Caco-2 (cell line): ENCODE results near the gene CST4. TPM values are rescaled to one million over a fixed set of nuclear protein-coding genes. Genes with fewer than 3 reads are reported as not detected.

Source experiments
- BruUV-seq: library from RNA; stranded (reverse); fragments of 400-500 nt; replicated peaks from 2 replicates; lab custom pipeline; 2021; lab: Mats Ljungman, UMichigan
- CTCF ChIA-PET: fragments of 300-600 bp; sonication (Branson Sonifier 250); formaldehyde crosslinking; loops from one replicate; lab custom pipeline; 2022; ENCODE audit warnings: antibody characterized with exemption; lab: Charles Lee
- POLR2A ChIA-PET: fragments of 300-600 bp; sonication (Branson Sonifier 250); formaldehyde crosslinking; loops from one replicate; lab custom pipeline; 2022; ENCODE audit warnings: antibody characterized with exemption; lab: Charles Lee
- DNase-seq, 2 experiments: peaks; one replicate each; pipeline versions ENCODE4 v3.0.0 to v3.0.0-alpha.2; 2020 to 2022
- H3K27me3 ChIP-seq: replicated peaks from 2 replicates; pipeline ENCODE4 v1.6.0; 2011; ENCODE audit warnings: low read length; ENCODE audit not compliant: control insufficient read depth, insufficient read depth
- H3K36me3 ChIP-seq: 2 replicates; pipeline ENCODE4 v1.5.1; 2011; ENCODE audit warnings: low read length; ENCODE audit not compliant: control insufficient read depth, insufficient read depth
- H3K4me1 ChIP-seq: fragments of 250-450 bp; sonication (Bioruptor Pico); 2 replicates; pipeline ENCODE4 v1.5.1; 2020; ENCODE audit warnings: mild to moderate bottlenecking
- H3K4me3 ChIP-seq: 2 replicates; pipeline ENCODE4 v1.5.1; 2011; ENCODE audit warnings: low read depth, mild to moderate bottlenecking, control low read depth, low read length
- H3K9me3 ChIP-seq: fragments of 250-450 bp; sonication (Bioruptor Pico); 2 replicates; pipeline ENCODE4 v1.5.1; 2020; ENCODE audit warnings: mild to moderate bottlenecking, moderate library complexity
- H3K27ac Mint-ChIP-seq: one replicate; pipeline ENCODE4 v1.8.0; 2022; ENCODE audit warnings: mixed read lengths; ENCODE audit not compliant: unreplicated experiment
- H3K27me3 Mint-ChIP-seq: one replicate; pipeline ENCODE4 v1.8.0; 2022; ENCODE audit warnings: mixed read lengths; ENCODE audit not compliant: insufficient read depth, unreplicated experiment
- H3K36me3 Mint-ChIP-seq: one replicate; pipeline ENCODE4 v1.8.0; 2022; ENCODE audit warnings: mild to moderate bottlenecking, mixed read lengths; ENCODE audit not compliant: insufficient read depth, unreplicated experiment
- H3K4me1 Mint-ChIP-seq: one replicate; pipeline ENCODE4 v1.8.0; 2022; ENCODE audit warnings: low read depth, mixed read lengths; ENCODE audit not compliant: unreplicated experiment
- H3K4me3 Mint-ChIP-seq: one replicate; pipeline ENCODE4 v1.8.0; 2022; ENCODE audit warnings: mild to moderate bottlenecking, moderate library complexity, mixed read lengths; ENCODE audit not compliant: unreplicated experiment
- H3K9me3 Mint-ChIP-seq: one replicate; pipeline ENCODE4 v1.8.0; 2022; ENCODE audit warnings: mixed read lengths; ENCODE audit not compliant: unreplicated experiment
- CTCF ChIP-seq, 2 experiments: fragments of 200-600 bp in 1 of 2; IDR thresholded peaks; 1 replicate in 1 of 2; 2 replicates in 1 of 2; pipeline versions ENCODE4 v1.5.1 to v1.8.0; 2011 to 2022; ENCODE audit warnings: antibody characterized with exemption in 1 of 2, control low read depth in 1 of 2, inconsistent platforms in 1 of 2, low read depth in 1 of 2, low read length in 1 of 2, mild to moderate bottlenecking in 1 of 2, moderate library complexity in 1 of 2; ENCODE audit not compliant: insufficient read depth in 1 of 2, severe bottlenecking in 1 of 2, unreplicated experiment in 1 of 2
- intact Hi-C: fragments of 100-400 bp; cut with micrococcal nuclease; formaldehyde crosslinking; loops from one replicate; pipeline ENCODE4 v1.10.0; 2022; ENCODE audit not compliant: unreplicated experiment
- total RNA-seq: library from RNA; stranded (reverse); gene quantifications from 2 replicates; pipeline ENCODE4 v1.2.3, GENCODE V29; 2022

The CST4 gene
- total RNA-seq, 1 experiment from 2014 or later, result 4.2 TPM

GRCh38 chr20:23658989-23659609, 29.7 kb downstream of the CST4 start:
- DNase-seq, result peak; percentile 60 to 73
- H3K36me3 ChIP-seq, result no peaks in the 10 kb centered on the region
- intact Hi-C loops, result loop anchor here (2.0 kb wide), 1 partner anchor 20 kb away; no protein-coding TSS in a partner anchor
- Mint-ChIP-seq H3K4me1 (peaks cover 57% of the 10 kb centered on the region), H3K36me3 (peaks cover 15% of the 10 kb centered on the region), H3K27me3 (no peaks in the 10 kb centered on the region), H3K9me3 (no peaks in the 10 kb centered on the region), H3K27ac (peak overlapping the region; percentile 80), H3K4me3 (peak overlapping the region; percentile 48)
- no peaks in the 10 kb centered on the region for H3K9me3 ChIP-seq
- H3K4me1 ChIP-seq, result peaks cover 70% of the 10 kb centered on the region
- no peaks in the 10 kb centered on the region for H3K27me3 ChIP-seq
- POLR2A ChIA-PET, result no interaction called here
- BruUV-seq, result TSS peak; percentile 36
- CTCF ChIA-PET, result no interaction called here
- H3K4me3 ChIP-seq, result no peak overlapping the region
- TF ChIP-seq CTCF (IDR thresholded peaks at IDR 0.05; ENCODE audit: insufficient read depth in 1 of 2, low read depth in 1 of 2, low read length in 1 of 2, severe bottlenecking in 1 of 2, unreplicated experiment in 1 of 2), result no peak

- TF ChIP-seq CTCF (IDR thresholded peaks at IDR 0.05; ENCODE audit: insufficient read depth in 1 of 2, low read depth in 1 of 2, low read length in 1 of 2, severe bottlenecking in 1 of 2, unreplicated experiment in 1 of 2), result no peak
- Histone ChIP-seq H3K4me3 (no peak overlapping the region), H3K27me3 (no peaks in the 10 kb centered on the region), H3K4me1 (peaks cover 75% of the 10 kb centered on the region), H3K36me3 (no peaks in the 10 kb centered on the region), H3K9me3 (no peaks in the 10 kb centered on the region)
- Mint-ChIP-seq H3K9me3 (no peaks in the 10 kb centered on the region), H3K27ac (peak overlapping the region; percentile 80), H3K4me1 (peaks cover 61% of the 10 kb centered on the region), H3K4me3 (peak overlapping the region; percentile 48), H3K27me3 (no peaks in the 10 kb centered on the region), H3K36me3 (peaks cover 15% of the 10 kb centered on the region)
- POLR2A ChIA-PET, result no interaction called here
- DNase-seq, result no peak
- BruUV-seq, result no TSS peak
- CTCF ChIA-PET, result no interaction called here
- intact Hi-C loops, result loop anchor here (2.0 kb wide), 1 partner anchor 20 kb away; no protein-coding TSS in a partner anchor
These were observed 30.5 kb downstream of the CST4 start for GRCh38 chr20:23658336-23658735.

GRCh38 chr20:23657202-23657601, 31.6 kb downstream of the CST4 start:
- Mint-ChIP-seq H3K9me3 (no peaks in the 10 kb centered on the region), H3K4me1 (peaks cover 56% of the 10 kb centered on the region), H3K27ac (no peak overlapping the region), H3K36me3 (peaks cover 15% of the 10 kb centered on the region), H3K4me3 (no peak overlapping the region), H3K27me3 (no peaks in the 10 kb centered on the region)
- no peak for TF ChIP-seq CTCF (IDR thresholded peaks at IDR 0.05; ENCODE audit: insufficient read depth in 1 of 2, low read depth in 1 of 2, low read length in 1 of 2, severe bottlenecking in 1 of 2, unreplicated experiment in 1 of 2)
- ChIA-PET CTCF (no interaction called here), POLR2A (interaction anchor here (0.6 kb wide), 1 partner anchor 31 kb away, joined by 3 read pairs; no protein-coding TSS in a partner anchor)
- intact Hi-C loops, result no loop called here
- Histone ChIP-seq H3K4me3 (no peak overlapping the region), H3K4me1 (peaks cover 64% of the 10 kb centered on the region), H3K27me3 (no peaks in the 10 kb centered on the region), H3K9me3 (no peaks in the 10 kb centered on the region), H3K36me3 (no peaks in the 10 kb centered on the region)
- BruUV-seq, result no TSS peak
- no peak for DNase-seq
